Iris pigment epithelial cell (primary cell): ENCODE results near the gene BDH1.
"Not testable (repeated sequence)": the region's sequence is repeated elsewhere in the genome, so short reads cannot be mapped to it uniquely, and the experiment has no call there.

Experiments
- DNase-seq: peaks from one replicate; pipeline ENCODE4 v3.0.0-alpha.2; 2011; ENCODE audit warnings: low read depth

The BDH1 gene

GRCh38 chr3:197555281-197556261, at the start of gene BDH1:
BDH1 (minus strand) TSS chr3:197555968; CDS start chr3:197546443, 9,525 bp downstream.
- DNase-seq = no peak

DNA sequence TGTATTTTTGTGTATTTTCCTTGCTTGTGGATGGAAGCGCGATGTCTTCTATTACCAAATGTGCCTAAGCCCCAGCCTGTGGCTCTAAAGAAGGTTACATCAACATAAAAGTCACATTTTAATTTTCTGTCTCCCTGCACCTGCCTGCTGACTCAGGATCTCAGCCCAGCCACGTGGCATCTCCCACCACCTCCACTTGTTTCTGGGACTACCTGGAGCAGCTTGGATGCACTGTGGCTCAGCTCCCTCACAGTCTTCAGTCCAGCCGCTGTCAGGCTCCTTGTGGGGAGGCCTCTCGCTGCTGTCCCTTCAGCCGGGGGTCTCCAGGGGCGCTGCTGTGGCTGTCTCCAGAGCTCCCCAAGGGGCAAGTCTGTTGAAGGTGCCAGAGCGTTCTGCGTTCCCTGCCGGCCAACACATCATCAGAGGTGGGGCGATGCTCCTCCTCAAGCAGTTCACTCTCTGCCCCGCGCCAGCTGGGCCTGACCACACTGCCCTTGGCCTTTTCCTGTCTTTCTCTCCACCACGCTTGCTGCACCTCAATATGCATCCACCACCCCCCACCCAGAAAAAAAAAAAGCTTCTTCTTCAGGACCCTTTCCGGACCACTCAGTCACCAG, 47.7 kb upstream of the BDH1 start:
- no peak for DNase-seq

GRCh38 chr3:197602351-197602750, 46.6 kb upstream of the BDH1 start:
- not testable (repeated sequence) for DNase-seq

DNA sequence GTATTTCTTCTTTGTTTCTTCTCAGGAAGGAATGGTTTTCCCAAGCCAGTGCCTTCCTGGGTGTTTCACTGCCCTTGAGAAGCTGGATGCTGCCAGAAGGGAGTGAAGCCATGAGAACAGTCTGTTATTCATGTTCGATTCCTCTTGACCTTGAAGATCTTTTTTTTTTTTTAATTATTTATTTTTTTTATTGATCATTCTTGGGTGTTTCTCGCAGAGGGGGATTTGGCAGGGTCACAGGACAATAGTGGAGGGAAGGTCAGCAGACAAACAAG, 45.7 kb upstream of the BDH1 start:
- not testable (repeated sequence) for DNase-seq

GRCh38 chr3:197600796-197601565, 45.2 kb upstream of the BDH1 start:
- DNase-seq = peak; percentile 19

DNA sequence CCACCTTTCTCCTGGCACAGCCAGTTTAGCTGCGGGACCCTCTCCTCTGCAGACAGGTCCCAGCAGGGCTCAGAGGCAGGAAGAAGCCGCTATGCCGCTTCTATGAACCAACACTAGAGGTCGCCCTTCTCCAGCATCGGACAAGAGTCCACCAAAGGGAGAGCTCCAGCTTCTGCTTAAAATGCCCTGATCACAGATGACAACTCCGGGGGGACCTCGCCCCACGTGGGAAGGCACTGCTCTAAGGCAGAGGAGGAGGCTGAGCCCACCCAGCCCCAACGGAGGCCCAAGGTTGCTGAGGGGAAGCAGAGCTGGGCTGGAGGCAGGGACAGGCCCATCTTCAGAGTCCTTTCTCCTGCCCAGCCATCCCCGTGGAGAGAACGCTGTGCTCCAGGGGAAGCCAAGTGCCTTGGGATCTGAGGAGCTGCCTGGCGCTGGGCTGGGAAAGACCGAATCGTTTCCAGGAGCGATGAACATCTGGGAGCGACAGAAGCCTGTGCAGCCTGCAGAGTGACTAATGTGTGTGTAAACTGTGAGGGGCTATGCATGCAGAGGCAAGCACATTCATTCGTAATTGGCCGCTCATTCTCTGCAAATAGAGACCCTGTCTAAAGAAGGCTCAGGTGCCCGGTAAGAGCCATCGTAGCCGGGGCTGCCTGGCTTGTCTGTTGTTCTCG, 43.5 kb upstream of the BDH1 start:
- peak; percentile 74 for DNase-seq

- DNase-seq = no peak
Observed at GRCh38 chr3:197598404-197598980, 42.7 kb upstream of the BDH1 start.

DNA sequence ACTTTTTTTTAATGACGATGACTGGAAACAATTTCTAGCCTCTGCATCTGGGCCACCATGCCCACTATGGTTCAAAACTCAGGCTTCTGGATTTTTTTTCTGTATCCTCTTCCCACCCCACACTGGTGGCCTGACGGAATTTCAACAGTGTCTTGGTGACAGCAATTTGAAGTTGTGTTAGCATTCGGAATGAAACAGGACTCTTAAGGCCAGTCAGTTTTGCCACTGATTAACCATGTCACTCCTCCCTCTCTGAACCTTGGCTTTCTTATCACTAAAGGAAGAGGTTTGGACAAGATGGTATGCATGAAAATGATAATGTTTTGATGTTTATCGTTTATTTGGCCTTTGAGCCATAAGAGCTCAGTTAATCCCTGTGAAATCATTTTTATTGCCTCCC, 41.6 kb upstream of the BDH1 start:
- no peak for DNase-seq

- DNase-seq = no peak
Observed at GRCh38 chr3:197595470-197596185, 39.9 kb upstream of the BDH1 start.

DNA sequence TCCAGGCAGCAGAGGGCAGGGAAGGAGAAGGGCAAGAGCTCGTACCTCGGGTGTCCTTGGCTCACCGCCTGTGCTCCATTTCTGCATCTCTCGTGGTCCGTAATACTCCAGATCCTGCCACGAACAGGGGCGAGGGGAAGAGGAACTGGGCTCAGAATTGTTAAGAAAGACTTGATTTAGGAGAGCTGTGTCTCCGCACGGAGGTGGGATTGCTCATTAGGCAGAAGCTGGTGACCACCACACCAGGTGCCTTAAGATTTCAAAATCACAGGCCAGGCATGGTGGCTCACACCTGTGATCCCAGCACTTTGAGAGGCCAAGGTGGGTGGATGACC, 37.2 kb upstream of the BDH1 start:
- DNase-seq = no peak

- no peak for DNase-seq
Observed at GRCh38 chr3:197592361-197593045, 36.7 kb upstream of the BDH1 start.

DNA sequence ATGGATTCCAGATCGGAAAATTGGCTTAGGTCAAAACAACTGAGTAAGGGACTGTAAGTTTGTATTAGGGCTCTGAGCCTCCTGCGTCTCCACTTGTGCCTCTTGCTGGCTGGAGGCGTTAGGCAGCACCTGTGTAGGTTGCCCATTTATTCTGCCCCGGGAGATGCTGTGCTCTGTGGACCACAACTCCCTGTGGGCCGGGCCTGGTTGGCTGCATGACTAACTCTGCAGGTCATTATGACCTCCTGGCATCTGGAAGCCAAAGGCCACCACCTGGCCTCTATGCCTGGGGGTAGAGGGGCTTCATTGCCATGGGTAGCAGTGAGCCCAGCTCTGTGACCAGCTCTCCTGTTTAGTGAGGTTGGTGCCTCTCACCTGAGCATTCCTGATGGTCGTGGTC, 36.0 kb upstream of the BDH1 start:
- no peak for DNase-seq

DNA sequence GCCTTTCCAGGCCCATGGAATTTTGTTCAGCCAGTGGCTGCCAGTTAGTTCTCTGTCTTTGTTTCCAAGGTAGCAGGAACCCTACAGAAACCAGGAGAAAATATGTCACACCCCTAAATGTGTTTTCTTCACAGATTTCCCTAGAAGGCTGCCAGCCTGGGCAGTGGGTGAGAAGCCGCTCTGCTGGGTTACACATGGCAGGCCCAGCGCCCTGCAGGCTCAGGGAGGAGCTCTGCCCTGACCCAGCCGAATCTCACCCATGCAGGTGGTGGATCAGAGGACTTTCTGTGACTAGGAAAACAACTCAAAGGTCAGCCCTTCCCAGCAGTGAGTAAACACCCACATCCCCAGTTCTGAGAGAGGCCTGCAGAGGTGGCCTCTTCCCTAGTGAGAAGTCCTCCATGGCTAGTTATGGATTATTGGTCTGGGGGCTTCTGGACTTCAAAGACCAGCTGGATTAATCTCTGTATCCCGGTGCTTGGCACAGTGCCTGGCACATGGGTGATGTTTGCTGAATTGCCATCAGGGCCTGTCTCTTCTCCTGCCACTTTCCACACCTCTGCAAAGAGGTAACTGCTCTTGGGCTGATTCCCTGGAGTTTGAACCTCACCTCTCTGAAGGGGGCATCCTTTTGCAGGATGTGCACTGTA, 34.7 kb upstream of the BDH1 start:
- no peak for DNase-seq

GRCh38 chr3:197589545-197589944, 33.8 kb upstream of the BDH1 start:
- DNase-seq = no peak

GRCh38 chr3:197586768-197587167, 31.0 kb upstream of the BDH1 start:
- DNase-seq = not testable (repeated sequence)

- no peak for DNase-seq
Observed at GRCh38 chr3:197586181-197586580, 30.4 kb upstream of the BDH1 start.

DNA sequence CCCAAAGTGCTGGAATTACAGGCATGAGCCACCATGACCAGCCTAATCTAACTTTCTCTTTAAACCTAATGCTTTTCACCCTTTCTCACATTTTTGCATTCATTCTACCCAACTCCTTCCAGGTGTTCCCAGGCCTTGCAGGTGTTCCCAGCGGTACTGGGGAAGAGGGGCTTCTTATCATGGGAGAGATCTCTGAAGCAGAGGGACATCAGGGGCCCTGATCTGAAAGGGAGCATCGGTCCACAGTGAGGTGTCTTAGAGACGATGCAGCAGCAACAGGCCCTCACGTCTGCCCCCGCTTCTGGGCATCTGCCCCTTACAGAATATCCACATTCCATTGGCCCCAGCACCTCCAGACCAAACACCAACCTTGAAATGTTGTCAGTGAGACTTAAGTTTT, 29.0 kb upstream of the BDH1 start:
- no peak for DNase-seq

DNA sequence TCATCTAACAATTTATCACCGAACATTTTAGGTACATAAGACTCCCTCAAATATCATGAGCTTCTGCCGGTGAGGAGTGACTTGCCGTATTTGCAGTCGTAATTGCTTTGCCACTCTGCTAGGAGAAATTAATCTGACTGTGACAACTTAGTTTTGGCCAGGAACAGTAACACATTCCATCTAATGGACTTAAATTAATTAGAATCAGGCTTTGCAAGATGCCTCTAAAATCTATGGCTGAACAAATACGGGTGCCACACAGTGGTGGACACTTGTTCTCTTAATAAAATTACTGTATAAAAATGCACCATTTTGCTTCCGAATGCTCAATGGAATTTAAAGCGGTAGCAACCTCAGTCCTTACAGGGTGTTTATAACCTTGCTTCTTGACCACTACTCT, 27.6 kb upstream of the BDH1 start:
- DNase-seq = no peak

DNA sequence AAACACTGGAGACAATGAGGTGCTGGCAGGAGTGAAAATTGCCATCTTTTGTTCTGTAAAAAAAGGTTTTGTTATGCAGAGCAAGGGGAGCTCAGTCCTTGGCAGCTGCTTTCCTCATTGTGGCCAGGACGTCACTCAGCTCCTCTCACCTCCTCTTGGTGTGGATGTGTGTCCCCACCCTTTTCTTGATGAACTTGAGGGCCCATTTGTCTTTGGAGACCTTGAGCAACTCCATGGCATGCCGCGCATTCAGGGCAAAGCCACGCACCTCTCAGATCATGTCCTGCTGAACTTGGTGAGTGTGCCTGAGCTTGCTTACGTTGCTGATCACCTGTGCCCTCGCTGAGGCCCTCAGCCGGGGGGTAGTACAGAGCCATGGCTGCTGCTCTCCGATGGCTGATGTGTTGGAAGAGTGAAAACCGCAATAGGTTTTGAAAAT, 24.5 kb upstream of the BDH1 start:
- no peak for DNase-seq

- no peak for DNase-seq
Observed at GRCh38 chr3:197578376-197578775, 22.6 kb upstream of the BDH1 start.
